Measurements from ENCODE around the gene RIMS4.

The RIMS4 gene

DNA sequence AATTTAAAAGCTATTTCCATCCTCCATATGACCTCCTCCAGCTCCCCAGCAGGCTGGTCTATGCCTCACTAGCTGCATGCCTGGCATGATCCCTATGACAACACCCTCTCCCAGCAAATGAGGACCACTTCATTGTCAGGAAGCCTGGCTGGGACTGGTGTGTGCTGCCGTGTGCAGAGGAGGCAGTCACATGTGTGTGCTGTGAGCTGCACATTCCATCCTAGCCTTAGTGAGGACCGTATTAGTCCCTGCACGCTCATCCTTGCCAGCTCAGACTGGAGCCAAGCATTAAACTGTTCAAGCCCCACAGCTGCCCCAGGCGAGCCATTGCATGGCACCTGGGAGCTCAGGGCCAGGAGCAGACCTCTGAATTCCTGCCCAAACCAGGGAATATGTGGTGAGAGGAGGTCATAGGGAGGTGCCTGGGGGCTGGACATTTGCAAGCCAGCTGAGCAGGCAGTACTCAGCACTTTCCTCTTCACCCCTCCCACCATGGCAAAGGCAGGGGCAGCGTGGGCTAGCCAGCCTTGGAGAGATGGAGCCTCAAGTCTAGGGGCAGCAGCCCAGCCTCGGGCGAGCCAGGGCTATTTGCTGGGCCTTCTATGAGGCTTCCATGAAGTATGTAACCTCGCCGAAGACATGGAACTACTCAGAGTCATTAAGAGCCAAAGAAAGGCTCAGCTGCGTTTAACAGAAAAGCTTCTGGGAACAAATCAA, 103.9 kb downstream of the RIMS4 start:
- no peak for DNase-seq
- no peaks in the 10 kb centered on the region for H3K36me3 ChIP-seq (replicated peaks)
- peaks cover 8% of the 10 kb centered on the region for H3K27me3 ChIP-seq (replicated peaks)
- in situ Hi-C loops (cut with HindIII; ENCODE audit: low pct_ligation_motif_present, low sequenced_read_pairs), result no loop called here
- no peak overlapping the region for H3K4me3 ChIP-seq (ENCODE audit: low read depth, low read length)
- H3K27ac ChIP-seq, result no peak overlapping the region
- TF ChIP-seq CTCF (IDR thresholded peaks at IDR 0.05; ENCODE audit: low read depth, low read length, missing control alignments), result no peak

DNA sequence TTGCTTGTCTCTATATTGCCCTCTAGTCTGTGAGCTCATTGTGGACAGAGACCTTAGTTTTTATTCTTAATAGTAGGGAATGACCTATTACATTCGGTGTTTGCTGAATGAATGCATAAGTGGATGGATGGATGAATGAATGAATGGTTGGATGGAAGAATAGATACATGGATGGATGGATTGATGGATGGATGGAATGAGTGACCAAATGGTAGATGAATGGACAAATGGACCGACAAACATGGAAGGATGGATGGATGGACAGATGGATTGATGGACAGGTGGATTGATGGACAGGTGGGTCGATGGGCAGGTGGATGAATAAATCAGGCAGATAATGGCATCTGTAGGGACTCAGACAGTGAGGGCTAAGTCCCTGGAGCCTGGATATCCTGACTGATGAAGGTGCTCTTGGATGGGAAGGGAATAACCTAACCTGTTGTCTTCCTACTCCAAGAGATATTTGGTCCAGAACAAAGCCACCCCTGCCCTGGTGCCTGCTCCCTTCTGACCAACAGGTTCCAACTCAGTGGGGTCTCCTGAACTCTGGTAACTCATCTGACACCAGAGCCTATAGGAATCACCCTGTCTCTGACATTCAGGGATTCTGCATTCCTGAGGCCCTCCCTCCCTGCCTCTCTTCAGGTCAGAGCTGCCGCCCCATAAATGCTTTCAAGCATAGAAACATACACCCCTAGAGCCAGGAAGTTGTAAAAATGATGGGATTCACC, 104.8 kb downstream of the RIMS4 start:
- Histone ChIP-seq H3K27me3 (replicated peaks) (peaks cover 2% of the 10 kb centered on the region), H3K4me3 (ENCODE audit: low read depth, low read length) (no peak overlapping the region), H3K36me3 (replicated peaks) (no peaks in the 10 kb centered on the region), H3K27ac (no peak overlapping the region)
- no peak for DNase-seq
- TF ChIP-seq CTCF (IDR thresholded peaks at IDR 0.05; ENCODE audit: low read depth, low read length, missing control alignments), result no peak
- in situ Hi-C loops (cut with HindIII; ENCODE audit: low pct_ligation_motif_present, low sequenced_read_pairs), result no loop called here

DNA sequence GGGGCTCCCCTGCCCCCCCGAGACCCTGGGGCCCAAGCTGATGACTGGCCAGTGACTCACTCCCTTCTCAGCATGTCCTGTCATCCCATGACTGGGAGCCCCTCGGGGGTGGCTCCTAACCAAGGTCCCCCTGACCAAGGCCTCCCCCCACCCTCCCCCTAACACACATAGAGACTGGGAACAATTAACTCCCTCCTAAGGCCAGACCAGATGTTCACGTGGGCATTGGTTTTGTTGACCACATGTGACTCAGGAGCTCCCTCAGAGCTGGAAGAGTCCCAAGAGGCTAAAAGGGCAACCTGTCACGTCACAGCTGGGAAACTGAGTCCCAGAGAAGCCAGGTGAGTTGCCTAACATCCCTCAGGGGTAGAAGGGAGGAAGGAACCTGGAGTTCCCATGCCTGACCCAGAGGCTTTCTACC, 105.8 kb downstream of the RIMS4 start:
- peaks cover 2% of the 10 kb centered on the region for H3K27me3 ChIP-seq (replicated peaks)
- in situ Hi-C loops (cut with HindIII; ENCODE audit: low pct_ligation_motif_present, low sequenced_read_pairs), result no loop called here
- no peak overlapping the region for H3K4me3 ChIP-seq (ENCODE audit: low read depth, low read length)
- no peak for DNase-seq
- H3K27ac ChIP-seq, result no peak overlapping the region
- TF ChIP-seq CTCF (IDR thresholded peaks at IDR 0.05; ENCODE audit: low read depth, low read length, missing control alignments), result no peak
- H3K36me3 ChIP-seq (replicated peaks), result no peaks in the 10 kb centered on the region

GRCh38 chr20:44703956-44704488, 106.3 kb downstream of the RIMS4 start:
- Histone ChIP-seq H3K4me3 (ENCODE audit: low read depth, low read length) (no peak overlapping the region), H3K27ac (no peak overlapping the region), H3K27me3 (replicated peaks) (peaks cover 2% of the 10 kb centered on the region), H3K36me3 (replicated peaks) (no peaks in the 10 kb centered on the region)
- TF ChIP-seq CTCF (IDR thresholded peaks at IDR 0.05; ENCODE audit: low read depth, low read length, missing control alignments), result no peak
- no peak for DNase-seq
- in situ Hi-C loops (cut with HindIII; ENCODE audit: low pct_ligation_motif_present, low sequenced_read_pairs), result no loop called here

- H3K27me3 ChIP-seq (replicated peaks), result peaks cover 2% of the 10 kb centered on the region
- in situ Hi-C loops (cut with HindIII; ENCODE audit: low pct_ligation_motif_present, low sequenced_read_pairs), result no loop called here
- no peak for DNase-seq
- H3K27ac ChIP-seq, result no peak overlapping the region
- no peaks in the 10 kb centered on the region for H3K36me3 ChIP-seq (replicated peaks)
- H3K4me3 ChIP-seq (ENCODE audit: low read depth, low read length), result no peak overlapping the region
- no peak for TF ChIP-seq CTCF (IDR thresholded peaks at IDR 0.05; ENCODE audit: low read depth, low read length, missing control alignments)
These were observed 107.0 kb downstream of the RIMS4 start for GRCh38 chr20:44703183-44703925.

Data from brain microvascular endothelial cell (primary cell).